HEK293 (cell line): ENCODE results near the gene ZNF783.

ENCODE experiments used
- CTCF ChIA-PET: fragments of 350-600 bp; formaldehyde crosslinking; extraction: SDS; loops from one replicate; lab custom pipeline; 2021; ENCODE audit warnings: antibody characterized with exemption; lab: Yijun Ruan, JAX
- POLR2A ChIA-PET: fragments of 300-600 bp; formaldehyde crosslinking; extraction: SDS; loops from one replicate; lab custom pipeline; 2020; ENCODE audit warnings: antibody characterized with exemption, inconsistent platforms; lab: Yijun Ruan, JAX
- H3K27ac ChIP-seq: fragments of 200-500 bp; sonication (Bioruptor generic); 2 replicates; pipeline ENCODE4 v1.5.1; 2014; ENCODE audit warnings: low read depth, low read length, control low read depth, inconsistent platforms; ENCODE audit errors: extremely low read depth
- H3K36me3 ChIP-seq, 2 experiments: fragments of 200-500 bp in 1 of 2; sonication (Bioruptor generic) in 1 of 2; 1 replicate in 1 of 2; 2 replicates in 1 of 2; pipeline ENCODE4 v1.5.1; 2014 to 2017; ENCODE audit warnings: inconsistent platforms in 2 of 2, low read length in 2 of 2; ENCODE audit not compliant: control insufficient read depth in 2 of 2, insufficient read depth in 1 of 2
- H3K4me1 ChIP-seq: fragments of 200-500 bp; sonication (Bioruptor generic); 2 replicates; pipeline ENCODE4 v1.5.1; 2014; ENCODE audit warnings: mild to moderate bottlenecking, low read length, inconsistent platforms; ENCODE audit not compliant: control insufficient read depth, insufficient read depth
- H3K4me3 ChIP-seq: 2 replicates; pipeline ENCODE4 v1.5.1; 2011; ENCODE audit warnings: low read depth, mild to moderate bottlenecking, control low read depth, low read length, moderate library complexity
- H3K9me3 ChIP-seq: fragments of 200-500 bp; sonication (Bioruptor generic); 2 replicates; pipeline ENCODE4 v1.5.1; 2014; ENCODE audit warnings: low read depth, low read length, inconsistent platforms; ENCODE audit not compliant: control insufficient read depth, insufficient read depth
- PRDM2 ChIP-seq: fragments of 450-650 bp; formaldehyde crosslinking; IDR thresholded peaks from 2 replicates; pipeline ENCODE4 v1.5.1; 2016; ENCODE audit warnings: missing biosample characterization, missing genetic modification characterization, borderline replicate concordance
- RBAK ChIP-seq: fragments of 450-650 bp; formaldehyde crosslinking; IDR thresholded peaks from 2 replicates; pipeline ENCODE4 v1.5.1; 2016; ENCODE audit warnings: missing biosample characterization, missing genetic modification characterization
- ZBTB17 ChIP-seq: fragments of 450-650 bp; formaldehyde crosslinking; IDR thresholded peaks from 2 replicates; pipeline ENCODE4 v1.5.1; 2016; ENCODE audit warnings: missing biosample characterization, missing genetic modification characterization
- ZBTB21 ChIP-seq: fragments of 450-650 bp; formaldehyde crosslinking; IDR thresholded peaks from 2 replicates; pipeline ENCODE4 v1.5.1; 2017; ENCODE audit warnings: missing biosample characterization, missing genetic modification characterization
- ZNF169 ChIP-seq: fragments of 450-650 bp; formaldehyde crosslinking; IDR thresholded peaks from 2 replicates; pipeline ENCODE4 v1.5.1; 2016; ENCODE audit warnings: missing biosample characterization, missing genetic modification characterization
- ZNF174 ChIP-seq: fragments of 450-650 bp; formaldehyde crosslinking; IDR thresholded peaks from 2 replicates; pipeline ENCODE4 v1.5.0; 2017; ENCODE audit warnings: missing biosample characterization, mild to moderate bottlenecking, missing genetic modification characterization
- ZNF211 ChIP-seq: fragments of 450-650 bp; formaldehyde crosslinking; IDR thresholded peaks from 2 replicates; pipeline ENCODE4 v1.5.1; 2016; ENCODE audit warnings: low read depth, missing biosample characterization, missing genetic modification characterization
- ZNF24 ChIP-seq: fragments of 450-650 bp; formaldehyde crosslinking; IDR thresholded peaks from 2 replicates; pipeline ENCODE4 v1.5.1; 2016; ENCODE audit warnings: missing biosample characterization, missing genetic modification characterization
- ZNF280D ChIP-seq: fragments of 450-650 bp; formaldehyde crosslinking; IDR thresholded peaks from 2 replicates; pipeline ENCODE4 v1.5.1; 2016; ENCODE audit warnings: missing biosample characterization, missing genetic modification characterization
- ZNF335 ChIP-seq: fragments of 450-650 bp; formaldehyde crosslinking; conservative IDR thresholded peaks from 2 replicates; pipeline ENCODE4 v1.5.1; 2016; ENCODE audit warnings: missing biosample characterization, missing genetic modification characterization
- ZNF426 ChIP-seq: fragments of 450-650 bp; formaldehyde crosslinking; IDR thresholded peaks from 2 replicates; pipeline ENCODE4 v1.5.1; 2017; ENCODE audit warnings: missing biosample characterization, missing genetic modification characterization, mild to moderate bottlenecking, inconsistent platforms, moderate library complexity
- ZNF529 ChIP-seq: fragments of 450-650 bp; formaldehyde crosslinking; IDR thresholded peaks from 2 replicates; pipeline ENCODE4 v1.5.1; 2017; ENCODE audit warnings: missing genetic modification characterization, missing biosample characterization; ENCODE audit not compliant: insufficient replicate concordance
- ZNF561 ChIP-seq: fragments of 450-650 bp; IDR thresholded peaks from 2 replicates; pipeline ENCODE4 v1.5.1; 2018; ENCODE audit warnings: missing biosample characterization, missing genetic modification characterization, borderline replicate concordance
- ZNF585B ChIP-seq: fragments of 450-650 bp; formaldehyde crosslinking; IDR thresholded peaks from 2 replicates; pipeline ENCODE4 v1.5.1; 2016; ENCODE audit warnings: missing biosample characterization, missing genetic modification characterization
- ZNF660 ChIP-seq: fragments of 450-650 bp; IDR thresholded peaks from 2 replicates; pipeline ENCODE4 v1.5.1; 2018; ENCODE audit warnings: missing biosample characterization, mild to moderate bottlenecking, missing genetic modification characterization
- ZSCAN30 ChIP-seq: fragments of 450-650 bp; IDR thresholded peaks from 2 replicates; pipeline ENCODE4 v1.5.1; 2018; ENCODE audit warnings: missing biosample characterization, mild to moderate bottlenecking, missing genetic modification characterization, moderate library complexity
- ZSCAN4 ChIP-seq: fragments of 450-650 bp; formaldehyde crosslinking; IDR thresholded peaks from 2 replicates; pipeline ENCODE4 v1.5.1; 2017; ENCODE audit warnings: missing biosample characterization, missing genetic modification characterization
- TF ChIP-seq, protein P1 (sequence below): fragments of 450-650 bp; formaldehyde crosslinking; conservative IDR thresholded peaks from 2 replicates; pipeline ENCODE4 v1.5.1; 2016; ENCODE audit warnings: low read depth, missing biosample characterization, missing genetic modification characterization

ZNF783 gene

DNA sequence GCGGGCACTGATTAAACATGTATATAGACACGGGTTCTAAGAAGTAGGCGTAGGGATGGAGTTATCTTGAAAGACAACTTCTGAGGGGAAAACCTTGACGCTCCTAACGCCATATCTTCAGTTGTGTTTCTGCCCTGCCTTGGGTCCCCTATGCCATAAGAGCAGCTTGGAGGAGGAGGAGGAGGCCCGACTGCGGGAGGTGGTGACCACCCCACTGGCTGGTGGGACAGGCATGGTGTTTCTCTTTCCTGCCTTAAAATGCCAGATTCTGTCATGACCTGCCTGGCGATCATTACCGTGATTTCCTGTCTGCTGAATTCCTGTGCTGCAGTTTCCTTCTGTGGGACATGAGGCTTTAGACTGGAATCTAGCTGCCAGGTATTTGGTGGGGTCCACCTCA lies 15.9 kb downstream of the ZNF783 start:
- Histone ChIP-seq H3K27ac (no peak overlapping the region), H3K4me1 (no peaks in the 10 kb centered on the region), H3K4me3 (no peak overlapping the region), H3K36me3 (peaks cover 9 to 55% of the 10 kb centered on the region in 2 experiments; a peak in 2 of 3 replicates), H3K9me3 (no peaks in the 10 kb centered on the region)
- CTCF ChIA-PET, result interaction anchor here (0.6 kb wide), 1 partner anchor 124 kb away, joined by 3 read pairs; no protein-coding TSS in a partner anchor
- POLR2A ChIA-PET, result no interaction called here
- TF ChIP-seq ZNF335 (tag by site-specific recombination) (no peak), ZSCAN30 (tag by site-specific recombination) (no peak), ZNF211 (tag by site-specific recombination) (no peak), PRDM2 (no peak), RBAK (tag by site-specific recombination) (no peak), ZNF169 (no peak), ZBTB17 (tag by site-specific recombination) (no peak), ZNF174 (no peak), ZNF24 (tag by site-specific recombination) (no peak)

- ChIA-PET CTCF (interaction anchor here (0.6 kb wide), 1 partner anchor 124 kb away, joined by 3 read pairs; no protein-coding TSS in a partner anchor), POLR2A (no interaction called here)
- Histone ChIP-seq H3K4me1 (no peaks in the 10 kb centered on the region), H3K27ac (no peak overlapping the region), H3K9me3 (no peaks in the 10 kb centered on the region), H3K36me3 (peaks cover 9 to 51% of the 10 kb centered on the region in 2 experiments; a peak in 2 of 3 replicates), H3K4me3 (no peak overlapping the region)
- TF ChIP-seq, protein P1, sequence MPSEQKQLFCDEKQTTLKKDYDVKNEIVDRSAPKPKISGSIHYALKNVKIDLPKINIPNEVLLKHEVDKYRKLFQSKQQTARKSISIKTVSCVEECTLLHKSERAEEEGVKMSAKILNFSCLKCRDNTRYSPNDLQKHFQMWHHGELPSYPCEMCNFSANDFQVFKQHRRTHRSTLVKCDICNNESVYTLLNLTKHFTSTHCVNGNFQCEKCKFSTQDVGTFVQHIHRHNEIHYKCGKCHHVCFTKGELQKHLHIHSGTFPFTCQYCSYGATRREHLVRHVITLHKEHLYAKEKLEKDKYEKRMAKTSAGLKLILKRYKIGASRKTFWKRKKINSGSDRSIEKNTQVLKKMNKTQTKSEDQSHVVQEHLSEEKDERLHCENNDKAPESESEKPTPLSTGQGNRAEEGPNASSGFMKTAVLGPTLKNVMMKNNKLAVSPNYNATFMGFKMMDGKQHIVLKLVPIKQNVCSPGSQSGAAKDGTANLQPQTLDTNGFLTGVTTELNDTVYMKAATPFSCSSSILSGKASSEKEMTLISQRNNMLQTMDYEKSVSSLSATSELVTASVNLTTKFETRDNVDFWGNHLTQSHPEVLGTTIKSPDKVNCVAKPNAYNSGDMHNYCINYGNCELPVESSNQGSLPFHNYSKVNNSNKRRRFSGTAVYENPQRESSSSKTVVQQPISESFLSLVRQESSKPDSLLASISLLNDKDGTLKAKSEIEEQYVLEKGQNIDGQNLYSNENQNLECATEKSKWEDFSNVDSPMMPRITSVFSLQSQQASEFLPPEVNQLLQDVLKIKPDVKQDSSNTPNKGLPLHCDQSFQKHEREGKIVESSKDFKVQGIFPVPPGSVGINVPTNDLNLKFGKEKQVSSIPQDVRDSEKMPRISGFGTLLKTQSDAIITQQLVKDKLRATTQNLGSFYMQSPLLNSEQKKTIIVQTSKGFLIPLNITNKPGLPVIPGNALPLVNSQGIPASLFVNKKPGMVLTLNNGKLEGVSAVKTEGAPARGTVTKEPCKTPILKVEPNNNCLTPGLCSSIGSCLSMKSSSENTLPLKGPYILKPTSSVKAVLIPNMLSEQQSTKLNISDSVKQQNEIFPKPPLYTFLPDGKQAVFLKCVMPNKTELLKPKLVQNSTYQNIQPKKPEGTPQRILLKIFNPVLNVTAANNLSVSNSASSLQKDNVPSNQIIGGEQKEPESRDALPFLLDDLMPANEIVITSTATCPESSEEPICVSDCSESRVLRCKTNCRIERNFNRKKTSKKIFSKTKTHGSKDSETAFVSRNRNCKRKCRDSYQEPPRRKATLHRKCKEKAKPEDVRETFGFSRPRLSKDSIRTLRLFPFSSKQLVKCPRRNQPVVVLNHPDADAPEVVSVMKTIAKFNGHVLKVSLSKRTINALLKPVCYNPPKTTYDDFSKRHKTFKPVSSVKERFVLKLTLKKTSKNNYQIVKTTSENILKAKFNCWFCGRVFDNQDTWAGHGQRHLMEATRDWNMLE (tag by site-specific recombination), result no peak
- TF ChIP-seq ZNF426 (tag by site-specific recombination) (no peak), ZNF280D (tag by site-specific recombination) (no peak), ZNF529 (tag by site-specific recombination) (no peak), ZNF660 (tag by site-specific recombination) (no peak), ZNF585B (tag by site-specific recombination) (no peak), ZBTB21 (no peak), ZNF174 (no peak), ZBTB17 (tag by site-specific recombination) (no peak), ZSCAN4 (no peak), ZNF561 (no peak)
These were observed 16.4 kb downstream of the ZNF783 start for GRCh38 chr7:149278396-149278795.
